ENCODE measurements around the gene TMEM201.

The TMEM201 gene

DNA sequence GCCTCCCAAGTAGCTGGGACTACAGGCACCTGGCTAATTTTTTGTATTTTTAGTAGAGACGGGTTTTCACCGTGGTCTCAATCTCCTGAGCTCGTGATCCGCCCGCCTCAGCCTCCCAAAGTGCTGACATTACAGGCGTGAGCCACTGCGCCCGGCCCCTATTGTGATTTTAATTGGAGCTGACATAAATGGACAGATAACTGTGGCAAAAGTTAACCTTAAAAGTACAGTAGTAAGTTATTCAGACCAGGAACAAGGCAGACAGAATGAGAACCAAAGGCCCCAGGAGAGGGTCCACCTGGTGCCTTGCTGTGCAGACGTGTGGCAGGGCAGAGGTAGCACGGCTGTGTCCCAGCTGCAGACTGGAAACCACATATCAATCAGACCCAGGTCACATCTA, 11.0 kb downstream of the TMEM201 start:
- DNase-seq (ENCODE audit: low read depth in 1 of 2, low spot score in 1 of 2): no peak

DNA sequence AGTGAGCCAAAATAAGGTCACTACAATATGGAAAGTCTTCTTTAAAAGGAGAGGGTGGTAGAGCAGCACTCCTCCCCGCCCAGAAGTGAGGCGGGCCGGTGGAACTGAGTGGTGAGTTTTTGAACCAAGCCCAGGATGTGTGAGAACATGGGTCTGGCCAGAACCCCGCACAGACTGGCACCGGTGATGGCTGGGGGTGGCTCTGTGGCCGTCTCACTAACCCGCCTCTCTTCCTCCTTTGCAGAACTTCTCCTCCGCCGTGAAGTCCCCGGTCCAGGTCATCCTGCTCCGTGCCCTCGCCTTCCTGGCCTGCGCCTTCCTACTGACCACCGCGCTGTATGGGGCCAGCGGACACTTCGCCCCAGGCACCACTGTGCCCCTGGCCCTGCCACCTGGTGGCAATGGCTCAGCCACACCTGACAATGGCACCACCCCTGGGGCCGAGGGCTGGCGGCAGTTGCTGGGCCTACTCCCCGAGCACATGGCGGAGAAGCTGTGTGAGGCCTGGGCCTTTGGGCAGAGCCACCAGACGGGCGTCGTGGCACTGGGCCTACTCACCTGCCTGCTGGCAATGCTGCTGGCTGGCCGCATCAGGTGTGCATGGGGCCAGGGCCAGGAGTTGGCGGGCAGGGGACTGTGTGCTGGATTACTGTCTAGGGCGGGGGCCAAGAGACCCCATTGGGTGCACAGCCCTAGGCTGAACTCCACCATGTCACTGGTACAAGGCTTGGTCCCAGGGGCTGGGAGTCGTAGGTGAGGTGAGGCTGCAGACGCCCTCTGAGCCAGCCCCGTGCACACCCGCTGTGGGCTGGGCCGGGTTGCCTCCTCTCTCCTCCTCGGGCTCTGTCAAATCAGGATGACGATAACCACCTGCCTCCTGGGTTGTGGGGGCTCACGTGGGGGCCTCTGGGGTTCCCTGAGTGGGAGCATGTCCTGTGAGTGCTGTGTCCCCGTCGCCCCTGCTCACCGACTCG, 12.4 kb downstream of the TMEM201 start:
- no peak for DNase-seq (ENCODE audit: low read depth in 1 of 2, low spot score in 1 of 2)

DNA sequence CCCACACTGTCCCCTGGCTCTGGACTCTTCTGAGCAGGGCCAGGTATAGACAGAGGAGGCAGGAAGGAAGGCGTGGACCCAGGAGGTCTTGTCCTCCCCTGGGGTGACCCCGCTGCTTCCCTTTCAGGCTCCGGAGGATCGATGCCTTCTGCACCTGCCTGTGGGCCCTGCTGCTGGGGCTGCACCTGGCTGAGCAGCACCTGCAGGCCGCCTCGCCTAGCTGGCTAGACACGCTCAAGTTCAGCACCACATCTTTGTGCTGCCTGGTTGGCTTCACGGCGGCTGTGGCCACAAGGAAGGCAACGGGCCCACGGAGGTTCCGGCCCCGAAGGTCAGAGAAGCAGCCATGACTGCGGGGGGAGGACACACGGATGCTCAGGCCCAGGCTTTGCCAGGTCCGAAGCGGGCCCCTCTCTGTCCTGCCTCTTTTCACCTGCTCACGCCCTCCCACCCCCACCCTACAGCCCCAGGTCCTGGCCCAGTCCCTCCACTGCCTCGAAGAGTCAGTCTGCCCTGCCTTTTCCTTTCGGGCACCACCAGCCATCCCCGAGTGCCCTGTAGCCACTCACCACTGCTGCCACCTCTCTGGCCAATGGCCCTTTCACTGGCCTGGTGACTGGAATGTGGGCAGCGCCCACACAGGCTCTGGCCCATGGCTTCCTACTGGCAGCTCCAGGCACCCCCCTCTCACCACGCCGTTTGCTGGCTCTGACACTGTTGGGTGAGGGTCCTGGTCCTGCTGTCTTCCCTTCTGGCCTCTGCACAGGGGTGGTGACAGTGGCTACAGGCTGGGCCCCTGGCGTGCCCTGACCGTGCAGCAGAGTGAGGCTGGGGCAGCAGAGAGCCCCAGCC, 13.5 kb downstream of the TMEM201 start:
- no peak for DNase-seq (ENCODE audit: low read depth in 1 of 2, low spot score in 1 of 2)

DNA sequence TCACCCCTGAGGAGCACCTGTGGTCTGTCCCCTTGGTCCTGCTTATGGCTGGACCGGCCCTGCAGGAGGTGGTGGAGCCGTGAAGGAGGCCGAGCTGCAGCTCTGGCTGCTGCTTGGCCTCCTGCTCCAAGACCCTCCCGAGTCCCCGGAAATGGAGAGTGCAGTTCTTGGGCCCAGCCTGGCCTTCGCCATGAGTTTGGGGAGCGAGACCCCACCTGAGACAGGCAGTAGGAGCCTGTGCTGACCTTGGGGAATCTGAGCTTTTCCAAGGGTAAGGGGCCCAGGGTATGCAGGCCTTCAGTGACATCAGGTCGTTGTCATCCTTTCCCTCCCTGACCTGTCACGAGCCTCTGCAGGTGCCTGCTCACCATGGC, 14.1 kb downstream of the TMEM201 start:
- no peak for DNase-seq (ENCODE audit: low read depth in 1 of 2, low spot score in 1 of 2)

DNA sequence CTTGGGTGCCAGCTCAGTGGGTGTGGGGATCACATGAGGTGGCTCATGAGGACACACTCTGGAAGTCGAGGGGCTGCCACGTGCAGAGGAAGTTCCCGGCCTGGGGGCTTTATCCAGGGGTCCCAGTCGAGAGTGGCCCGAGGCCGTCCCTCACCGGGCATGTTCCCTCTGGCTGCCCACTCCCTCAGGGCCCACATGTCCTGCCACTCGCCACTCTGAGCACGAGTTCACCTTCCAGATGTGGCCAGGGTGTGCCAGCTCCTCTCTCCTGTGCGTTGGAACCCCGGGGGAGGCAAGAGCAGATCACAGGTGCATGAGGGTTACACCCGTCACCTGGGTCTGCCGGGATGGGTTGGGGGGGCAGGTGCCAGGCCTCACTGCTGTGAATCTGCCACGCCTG, 14.6 kb downstream of the TMEM201 start:
- DNase-seq (ENCODE audit: low read depth in 1 of 2, low spot score in 1 of 2): no peak

DNA sequence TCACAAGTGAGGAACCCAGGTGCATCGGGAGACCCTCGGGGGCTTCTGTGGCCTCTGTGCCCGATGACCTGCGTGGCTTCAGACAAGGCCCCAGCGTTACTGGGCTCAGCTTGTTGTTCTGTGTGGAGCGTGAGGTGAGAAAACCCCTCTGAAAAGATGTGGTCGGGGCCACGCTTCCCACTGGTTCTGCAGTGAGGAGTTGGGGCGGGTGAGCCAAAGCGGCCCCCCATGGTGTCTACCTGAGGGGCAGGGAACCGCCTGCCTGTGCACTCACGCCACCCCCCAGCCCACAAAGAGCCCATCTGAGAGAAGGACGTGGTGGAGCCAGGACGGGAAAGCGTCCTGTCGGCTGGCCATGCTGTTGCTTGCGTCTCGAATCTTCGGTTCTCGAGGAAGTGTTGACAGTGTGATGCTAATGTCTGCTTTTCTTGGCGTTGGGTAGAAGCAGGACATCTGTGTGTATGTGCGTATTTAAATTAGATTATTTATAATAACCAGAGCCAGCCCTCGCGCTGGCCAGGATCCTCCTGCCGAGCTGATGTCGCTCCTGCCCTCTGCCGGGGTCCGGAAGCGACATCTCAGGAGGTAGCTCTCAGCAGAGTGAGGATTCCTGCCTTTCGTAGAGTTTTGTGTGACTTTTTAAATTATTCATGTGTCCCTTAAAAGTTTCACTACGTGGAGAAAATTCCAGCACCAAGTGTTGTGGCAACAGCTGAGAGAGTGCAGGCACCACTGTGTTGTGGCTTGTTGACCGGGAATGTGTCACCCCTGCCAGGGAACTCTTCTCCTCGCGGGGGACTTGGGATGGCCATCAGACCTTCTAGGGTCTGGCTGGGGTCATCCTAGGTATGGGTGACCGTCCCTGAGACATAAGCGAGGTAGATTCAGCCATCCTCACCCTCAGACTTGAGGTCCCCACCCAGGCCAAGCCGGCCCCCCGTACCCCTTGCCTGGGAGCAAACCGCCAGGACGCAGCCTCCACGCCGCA, 15.3 kb downstream of the TMEM201 start:
- no peak for DNase-seq (ENCODE audit: low read depth in 1 of 2, low spot score in 1 of 2)

DNA sequence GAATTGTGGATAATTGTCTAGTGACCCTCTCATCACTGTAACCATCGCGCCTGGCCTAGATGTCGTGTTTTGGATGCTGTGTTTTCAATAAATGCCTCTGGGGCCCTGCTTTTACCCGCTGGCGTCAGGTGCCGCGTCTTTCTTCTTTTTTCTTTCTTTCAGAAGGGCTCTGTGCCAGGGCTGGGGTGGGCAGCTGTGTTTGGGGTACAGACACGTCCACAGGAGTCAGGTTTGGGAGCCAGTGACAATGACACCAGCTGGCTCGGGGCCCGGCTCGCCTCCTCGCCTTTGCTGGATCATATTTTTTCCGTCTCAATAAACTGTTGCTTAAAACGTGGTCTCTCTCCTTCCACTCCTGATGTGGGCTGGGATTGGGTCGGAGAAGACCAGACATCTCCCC, 16.1 kb downstream of the TMEM201 start:
- DNase-seq (ENCODE audit: low read depth in 1 of 2, low spot score in 1 of 2): no peak

DNA sequence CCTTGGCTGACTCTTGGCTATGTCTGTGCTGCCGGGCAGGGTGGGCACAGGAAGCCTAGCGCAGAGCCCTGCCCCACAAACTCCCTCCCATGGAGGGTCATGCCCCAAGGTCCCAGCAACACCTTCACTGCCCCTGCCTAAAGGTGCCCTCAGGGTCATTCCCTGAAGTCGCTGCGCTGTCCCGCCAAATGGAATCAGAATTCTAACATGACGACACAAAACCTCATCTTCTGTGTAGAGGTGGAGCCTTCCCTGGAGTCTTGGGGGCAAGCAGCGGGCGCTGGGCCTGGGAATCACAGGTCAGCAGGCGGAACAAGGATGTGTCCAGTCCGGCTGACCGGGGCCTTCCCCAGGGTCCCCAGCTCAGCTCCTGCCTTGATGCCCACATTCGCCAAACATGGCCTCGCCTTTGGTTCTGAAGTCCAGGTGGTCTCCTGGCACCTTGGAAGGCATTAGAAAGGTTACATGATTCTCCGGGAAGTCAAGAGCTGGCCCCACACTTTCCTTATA, 17.3 kb downstream of the TMEM201 start:
- DNase-seq (ENCODE audit: low read depth in 1 of 2, low spot score in 1 of 2): no peak

DNA sequence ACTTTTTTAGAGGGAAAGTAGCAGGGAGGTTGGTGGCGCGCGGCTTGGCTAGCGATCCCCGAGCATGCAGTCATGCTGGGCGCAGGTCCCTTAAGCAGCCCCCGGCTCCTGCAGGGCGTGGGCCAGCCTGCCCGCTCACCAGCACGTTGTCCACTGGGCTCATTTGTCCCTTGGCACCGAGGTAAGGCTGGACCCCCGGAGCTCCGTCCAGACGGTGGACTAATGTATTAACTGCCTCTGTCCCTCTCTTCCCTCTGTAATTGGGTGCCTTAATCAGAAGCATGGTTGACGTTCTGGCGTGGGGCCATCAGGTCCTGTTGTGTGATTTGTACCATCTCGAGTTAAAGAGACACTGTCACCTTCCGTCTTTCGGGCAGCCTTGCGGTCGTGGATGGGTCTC, 17.7 kb downstream of the TMEM201 start:
- DNase-seq (ENCODE audit: low read depth in 1 of 2, low spot score in 1 of 2): no peak

DNA sequence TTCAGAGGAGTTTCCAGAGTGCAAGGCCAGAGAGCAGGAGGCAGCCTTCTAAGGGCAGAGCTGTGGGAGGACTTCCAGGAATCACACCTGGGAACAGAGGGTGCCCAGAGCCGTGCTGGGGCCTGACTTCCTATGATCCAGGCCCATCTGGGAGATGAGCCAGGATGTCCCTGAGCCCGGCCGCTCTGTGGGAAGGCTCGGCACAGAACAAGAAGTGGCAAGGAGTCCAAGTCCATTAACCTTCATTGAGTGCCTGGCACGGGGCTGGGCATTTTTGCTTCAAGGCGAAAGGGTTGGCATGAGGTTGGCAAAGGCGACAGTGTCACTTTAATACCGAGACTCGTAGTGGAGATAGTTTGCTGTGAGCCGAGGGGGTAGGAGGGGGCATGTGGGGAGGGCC, 18.2 kb downstream of the TMEM201 start:
- no peak for DNase-seq (ENCODE audit: low read depth in 1 of 2, low spot score in 1 of 2)

DNA sequence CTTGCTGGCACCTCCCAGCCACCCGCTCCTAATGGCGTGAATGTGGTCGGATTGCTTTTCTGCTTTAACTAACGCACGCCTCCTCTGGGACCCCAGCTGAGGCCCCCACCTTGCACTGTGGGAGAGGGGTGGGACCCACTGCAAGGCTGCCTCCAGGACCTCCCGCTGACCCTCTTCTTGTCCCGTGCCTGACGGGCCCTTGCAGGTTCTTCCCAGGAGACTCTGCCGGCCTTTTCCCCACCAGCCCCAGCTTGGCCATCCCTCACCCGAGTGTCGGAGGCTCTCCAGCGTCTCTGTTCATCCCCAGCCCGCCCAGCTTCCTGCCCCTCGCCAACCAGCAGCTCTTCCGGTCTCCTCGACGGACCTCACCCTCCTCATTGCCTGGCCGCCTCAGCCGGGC, 18.6 kb downstream of the TMEM201 start:
- DNase-seq (ENCODE audit: low read depth in 1 of 2, low spot score in 1 of 2): no peak

DNA sequence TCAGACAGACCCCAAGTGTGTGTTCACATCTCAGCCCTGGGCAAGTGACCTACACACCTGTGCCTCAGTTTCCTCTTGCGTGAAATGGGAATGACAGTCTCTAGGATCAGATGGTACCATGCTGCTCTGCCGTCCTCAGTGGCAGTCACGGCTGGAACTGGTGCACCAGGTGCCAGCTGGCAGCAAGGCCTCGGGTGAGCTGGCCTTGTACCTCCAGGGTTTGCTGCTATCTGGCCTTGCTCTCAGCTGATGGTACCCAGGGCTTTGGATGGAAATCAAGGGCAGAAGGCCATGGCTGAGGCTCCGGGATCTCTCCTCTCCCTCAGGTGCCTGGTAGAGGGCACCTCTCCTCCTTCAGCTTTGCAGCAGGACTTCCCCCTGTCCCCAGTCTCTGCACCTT, 21.3 kb downstream of the TMEM201 start:
- no peak for DNase-seq (ENCODE audit: low read depth in 1 of 2, low spot score in 1 of 2)

DNA sequence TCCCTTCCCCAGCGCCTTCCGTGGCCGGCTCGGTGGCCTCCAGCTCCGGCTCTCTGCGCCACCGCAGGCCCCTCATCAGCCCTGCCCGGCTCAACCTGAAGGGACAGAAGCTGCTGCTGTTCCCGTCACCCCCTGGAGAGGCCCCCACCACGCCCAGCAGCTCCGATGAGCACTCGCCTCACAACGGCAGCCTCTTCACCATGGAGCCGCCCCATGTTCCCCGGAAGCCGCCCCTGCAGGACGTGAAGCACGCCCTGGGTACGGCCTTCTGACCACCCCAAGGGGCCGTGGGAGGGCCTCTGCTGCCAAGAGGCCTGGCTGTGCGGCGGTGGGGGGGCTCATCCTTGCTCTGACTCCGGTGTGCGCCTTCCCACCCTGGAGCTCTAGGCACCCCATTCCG, 21.8 kb downstream of the TMEM201 start:
- no peak for DNase-seq (ENCODE audit: low read depth in 1 of 2, low spot score in 1 of 2)

DNA sequence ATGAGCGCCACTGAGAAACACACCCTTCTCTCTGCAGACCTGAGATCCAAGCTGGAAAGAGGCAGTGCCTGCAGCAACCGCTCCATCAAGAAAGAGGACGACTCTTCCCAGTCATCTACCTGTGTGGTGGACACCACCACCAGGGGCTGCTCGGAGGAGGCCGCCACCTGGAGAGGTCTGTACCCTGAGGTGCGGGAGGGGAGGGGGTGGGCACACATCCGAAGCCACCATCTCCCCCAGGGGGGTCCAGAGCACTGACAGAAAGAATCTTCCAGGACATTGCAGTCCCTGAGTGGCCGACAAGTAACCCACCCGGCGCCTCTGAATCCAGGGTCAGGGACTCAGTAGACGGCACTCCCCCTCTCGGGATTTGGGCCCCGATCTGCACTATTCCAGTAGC, 23.0 kb downstream of the TMEM201 start:
- no peak for DNase-seq (ENCODE audit: low read depth in 1 of 2, low spot score in 1 of 2)

DNA sequence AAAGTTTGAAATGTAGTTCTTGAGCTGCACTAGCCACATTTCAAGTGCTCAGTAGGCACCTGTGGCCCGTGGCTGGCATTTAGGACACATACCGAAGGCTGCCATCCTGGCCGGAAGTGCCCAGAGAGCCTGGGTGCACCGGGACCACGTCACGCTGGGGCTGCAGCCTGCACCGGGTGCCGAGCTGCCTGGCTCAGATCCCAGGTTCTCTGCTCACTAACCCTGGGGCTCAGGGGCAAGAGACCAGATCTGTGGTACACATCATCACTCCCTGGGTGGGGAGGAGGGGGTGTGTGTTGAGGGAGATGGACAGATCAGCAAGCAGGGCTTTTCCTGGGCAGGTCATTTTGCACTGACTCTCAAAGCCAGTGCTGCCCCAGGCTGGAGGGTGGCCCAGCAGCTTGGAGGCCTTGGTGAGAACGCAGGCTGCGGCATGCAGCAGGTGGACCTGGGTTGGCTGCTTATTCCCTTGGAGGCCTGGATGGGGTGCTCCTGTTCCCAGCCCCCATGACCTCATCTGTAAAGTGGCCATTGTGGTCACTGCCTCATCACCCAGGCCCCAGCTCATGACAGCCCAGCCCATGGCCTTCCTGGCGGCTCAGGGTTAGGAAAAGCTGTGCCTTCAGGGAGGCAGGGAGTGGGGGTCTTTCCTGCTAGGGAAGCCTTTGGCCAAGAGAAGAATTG, 23.6 kb downstream of the TMEM201 start:
- no peak for DNase-seq (ENCODE audit: low read depth in 1 of 2, low spot score in 1 of 2)

DNA sequence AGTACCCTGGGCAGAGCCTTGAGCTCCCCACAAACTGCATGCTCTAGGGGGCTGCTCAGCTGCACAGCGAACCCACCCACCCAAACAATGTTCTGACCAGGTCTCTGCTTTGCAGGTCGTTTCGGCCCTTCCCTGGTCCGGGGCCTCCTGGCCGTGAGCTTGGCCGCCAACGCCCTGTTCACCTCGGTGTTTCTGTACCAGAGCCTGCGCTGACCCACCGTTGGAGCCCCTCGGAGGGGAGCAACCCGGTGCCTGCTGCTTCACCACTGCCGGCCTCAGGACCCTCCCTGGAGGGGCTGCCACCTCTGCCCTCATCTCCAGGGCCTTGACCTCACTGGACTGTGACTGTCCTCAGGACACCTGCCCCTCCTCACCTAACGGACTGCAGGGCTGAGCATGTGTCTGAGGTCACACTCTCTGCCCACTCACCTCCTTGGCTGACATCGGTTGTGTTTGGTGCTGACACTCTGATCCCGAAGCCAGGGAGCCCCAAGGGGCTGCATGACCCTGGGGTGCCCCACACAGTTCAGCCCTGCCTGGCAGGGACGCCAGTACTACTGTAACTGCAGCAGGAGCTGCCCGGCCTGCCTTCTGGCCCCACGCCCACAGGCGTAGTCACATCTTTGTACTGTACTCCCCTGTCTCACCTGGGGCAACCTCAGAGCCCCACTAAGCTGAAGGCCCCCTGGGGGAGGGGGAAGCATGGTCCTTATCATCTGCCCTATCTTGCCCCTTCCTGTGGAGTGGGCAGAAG, 24.3 kb downstream of the TMEM201 start:
- DNase-seq (ENCODE audit: low read depth in 1 of 2, low spot score in 1 of 2): no peak

DNA sequence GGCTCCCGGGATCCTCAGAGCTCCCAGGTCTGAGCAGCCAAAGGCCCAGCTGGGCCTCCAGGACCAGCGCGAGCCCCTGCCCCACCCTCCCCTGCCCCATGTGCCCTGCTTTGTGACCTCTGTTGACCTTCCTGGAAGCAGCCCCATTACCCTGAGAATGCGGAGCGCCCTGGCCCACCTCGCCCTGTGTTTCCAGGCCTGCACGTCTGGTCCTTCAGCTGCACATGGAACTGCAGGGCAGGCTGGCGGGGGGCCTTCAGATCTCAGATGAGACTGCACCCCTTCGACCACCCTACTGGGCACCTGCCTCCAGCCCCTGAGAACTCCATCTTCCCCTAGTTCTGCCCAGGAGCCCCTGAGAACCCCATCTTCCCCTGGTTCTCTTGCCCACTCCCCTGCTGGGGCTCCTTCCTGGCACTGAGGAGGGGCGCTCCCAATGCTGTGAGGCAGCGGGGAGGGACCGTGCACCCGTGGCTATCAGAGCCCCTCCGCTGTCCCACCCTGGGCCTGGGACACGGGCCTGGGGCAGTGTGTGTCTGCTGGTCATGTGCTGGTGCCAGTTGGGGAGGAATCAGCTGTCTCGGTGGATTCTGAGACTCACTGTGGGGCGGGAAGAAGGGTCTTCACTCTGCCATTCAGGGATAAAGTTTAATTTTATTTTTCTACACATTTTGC, 25.1 kb downstream of the TMEM201 start:
- no peak for DNase-seq (ENCODE audit: low read depth in 1 of 2, low spot score in 1 of 2)

DNA sequence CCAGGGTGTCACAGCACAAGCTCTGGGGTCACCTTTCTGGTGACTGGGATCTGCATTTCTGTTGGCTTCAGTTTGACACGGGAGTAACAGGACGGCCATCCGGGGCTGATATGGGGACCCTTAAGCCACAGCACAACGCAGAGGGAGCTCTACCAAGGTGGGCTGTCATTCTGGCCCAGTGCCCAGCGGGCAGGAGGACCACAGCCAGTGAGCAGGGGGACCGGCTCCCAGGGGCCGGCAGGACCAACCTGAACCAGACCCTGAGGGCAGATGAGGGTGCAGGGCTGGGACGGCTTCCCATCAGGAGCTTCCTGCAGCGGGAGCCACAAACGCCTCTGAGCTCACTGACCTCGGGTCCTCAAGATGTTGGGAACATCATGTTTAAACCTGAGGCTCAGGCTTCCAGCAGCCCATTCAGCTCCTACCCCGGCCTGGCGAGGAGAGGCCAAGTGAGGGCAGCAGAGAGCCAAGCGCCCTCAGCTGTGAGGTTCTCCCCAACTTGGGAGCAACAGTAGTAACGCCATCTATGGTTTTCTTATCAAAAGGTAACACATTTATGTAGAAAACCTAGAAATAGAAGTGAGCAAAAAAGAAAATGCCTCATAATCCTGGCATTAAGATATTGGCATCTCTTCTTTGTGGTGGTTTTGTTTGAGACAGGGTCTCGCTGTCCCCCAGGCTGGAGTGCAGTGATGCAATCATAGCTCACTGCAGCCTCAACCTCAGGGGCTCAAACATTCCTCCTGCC, 26.8 kb downstream of the TMEM201 start:
- DNase-seq (ENCODE audit: low read depth in 1 of 2, low spot score in 1 of 2): peak; percentile 24 to 41
